Measurements from ENCODE around the gene SYS1.

The SYS1 gene

DNA sequence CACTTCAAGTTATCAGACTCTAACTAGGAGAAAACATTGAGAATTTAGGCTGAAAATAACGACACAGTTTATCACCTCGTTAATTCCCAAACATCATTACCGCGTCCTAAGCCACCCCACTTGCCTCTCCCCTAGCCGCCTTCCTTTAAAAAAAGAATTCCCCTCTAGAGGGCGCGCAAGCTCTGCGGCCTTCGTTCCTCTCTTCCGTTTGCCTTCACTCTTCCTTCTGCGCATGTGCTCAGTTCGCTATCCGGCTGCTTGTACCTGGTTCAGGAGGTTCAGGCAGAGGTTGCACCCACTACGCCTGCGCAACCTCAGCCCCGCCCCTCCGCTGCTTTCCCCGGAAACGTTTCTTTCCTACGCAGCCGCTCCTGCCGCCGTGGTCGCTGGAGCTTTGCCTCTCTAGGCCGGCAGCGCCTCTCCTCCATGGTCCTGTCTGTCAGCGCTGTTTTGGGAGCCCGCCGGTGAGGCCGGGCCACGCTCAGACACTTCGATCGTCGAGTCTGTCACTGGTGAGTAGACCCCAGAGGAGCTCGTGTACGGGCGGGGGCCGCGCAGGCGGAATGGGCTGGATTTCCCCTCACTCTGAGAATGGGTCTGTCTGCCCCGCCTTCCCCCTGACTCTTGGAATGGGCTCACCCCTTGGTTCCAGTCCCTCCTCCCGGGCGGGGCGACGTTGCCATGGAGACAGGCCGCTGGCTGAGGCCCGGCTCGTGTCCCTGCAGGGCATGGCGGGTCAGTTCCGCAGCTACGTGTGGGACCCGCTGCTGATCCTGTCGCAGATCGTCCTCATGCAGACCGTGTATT is at the start of gene SYS1:
SYS1 (plus strand) TSS at position 353 of the 807 bp plus-strand sequence; CDS start at position 729, 376 bp downstream.
- peak; percentile 100 for DNase-seq (ENCODE audit: low spot score)
- peak; percentile 91 for FAIRE-seq

GRCh38 chr20:45313943-45314342 is 49.0 kb upstream of the SYS1 start:
- DNase-seq (ENCODE audit: low spot score) = no peak
- FAIRE-seq = no peak

DNA sequence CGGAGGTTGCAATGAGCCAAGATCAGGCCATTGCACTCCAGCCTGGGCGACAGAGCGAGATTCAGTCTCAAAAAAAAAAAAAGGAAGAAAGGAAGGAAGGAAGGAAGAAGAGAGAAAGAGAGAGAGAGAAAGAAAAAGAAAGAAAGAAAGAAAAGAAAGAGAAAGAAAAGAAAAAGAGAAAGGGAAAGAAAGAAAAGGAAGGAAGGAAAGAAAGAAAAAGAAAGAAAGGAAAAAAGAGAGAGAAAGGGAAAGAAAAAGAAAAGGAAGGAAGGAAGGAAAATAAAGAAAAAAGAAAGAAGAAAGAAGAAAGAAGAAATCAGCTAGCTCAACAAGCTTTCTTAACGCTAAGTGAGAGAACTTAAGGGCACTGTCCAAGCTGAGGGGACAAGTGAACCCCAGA is 47.3 kb upstream of the SYS1 start:
- FAIRE-seq = no peak
- no peak for DNase-seq (ENCODE audit: low spot score)

DNA sequence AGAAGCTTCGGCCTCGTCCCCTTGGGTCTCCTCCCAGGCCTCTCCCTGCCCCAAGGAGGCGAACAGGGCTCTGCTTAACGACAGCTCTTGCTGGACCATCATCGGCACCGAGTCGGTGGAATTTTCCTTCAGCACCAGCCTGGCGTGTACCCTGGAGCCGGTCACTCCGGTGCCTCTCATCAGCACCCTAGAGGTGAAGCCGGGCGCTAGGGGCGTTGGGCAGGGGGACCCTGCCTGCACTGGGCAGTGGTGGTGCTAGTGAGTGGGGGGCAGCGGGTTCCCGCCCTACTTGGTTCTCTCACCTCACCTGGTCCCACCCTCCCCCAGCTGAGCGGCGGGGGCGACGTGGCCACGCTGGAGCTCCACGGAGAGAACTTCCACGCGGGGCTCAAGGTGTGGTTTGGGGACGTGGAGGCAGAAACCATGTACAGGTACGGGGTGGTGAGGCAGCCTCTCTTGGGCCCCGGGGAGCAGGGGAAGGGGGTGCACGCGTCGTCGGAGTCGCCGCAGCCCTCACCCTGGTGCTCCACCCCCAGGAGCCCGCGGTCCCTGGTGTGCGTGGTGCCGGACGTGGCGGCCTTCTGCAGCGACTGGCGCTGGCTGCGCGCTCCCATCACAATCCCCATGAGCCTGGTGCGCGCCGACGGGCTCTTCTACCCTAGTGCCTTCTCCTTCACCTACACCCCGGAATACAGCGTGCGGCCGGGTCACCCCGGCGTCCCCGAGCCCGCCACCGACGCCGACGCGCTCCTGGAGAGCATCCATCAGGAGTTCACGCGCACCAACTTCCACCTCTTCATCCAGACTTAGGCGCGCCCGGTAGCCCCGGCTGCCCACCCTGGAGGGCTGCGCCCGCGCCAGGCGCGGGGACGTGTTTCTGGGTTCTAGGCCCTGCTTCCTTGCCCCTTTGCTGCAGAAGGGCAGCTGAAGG is 46.5 kb upstream of the SYS1 start:
- FAIRE-seq (no peak), DNase-seq (ENCODE audit: low spot score) (no peak)

DNA sequence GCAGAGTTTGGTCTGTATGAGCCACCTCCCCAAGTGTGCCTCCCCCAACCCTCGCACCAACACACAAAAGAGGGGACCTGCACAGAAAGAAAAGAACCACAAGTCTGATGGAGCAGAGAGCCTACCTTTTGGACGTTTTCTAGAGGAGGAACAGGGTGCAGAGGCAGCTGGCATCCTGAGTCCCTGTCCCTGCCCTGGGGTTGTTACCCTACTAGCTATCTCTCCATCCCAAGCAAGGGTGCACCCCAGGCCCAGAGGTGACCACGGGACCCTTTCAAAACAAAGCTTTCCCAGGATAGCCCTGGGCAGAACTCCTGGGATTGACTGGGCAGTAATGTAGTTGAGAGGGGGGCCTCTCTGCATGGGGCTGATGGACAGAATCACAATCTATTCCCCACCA is 45.1 kb upstream of the SYS1 start:
- no peak for DNase-seq (ENCODE audit: low spot score)
- no peak for FAIRE-seq

- DNase-seq (ENCODE audit: low spot score) (no peak), FAIRE-seq (no peak)
Observed at GRCh38 chr20:45318386-45318939, 44.5 kb upstream of the SYS1 start.

DNA sequence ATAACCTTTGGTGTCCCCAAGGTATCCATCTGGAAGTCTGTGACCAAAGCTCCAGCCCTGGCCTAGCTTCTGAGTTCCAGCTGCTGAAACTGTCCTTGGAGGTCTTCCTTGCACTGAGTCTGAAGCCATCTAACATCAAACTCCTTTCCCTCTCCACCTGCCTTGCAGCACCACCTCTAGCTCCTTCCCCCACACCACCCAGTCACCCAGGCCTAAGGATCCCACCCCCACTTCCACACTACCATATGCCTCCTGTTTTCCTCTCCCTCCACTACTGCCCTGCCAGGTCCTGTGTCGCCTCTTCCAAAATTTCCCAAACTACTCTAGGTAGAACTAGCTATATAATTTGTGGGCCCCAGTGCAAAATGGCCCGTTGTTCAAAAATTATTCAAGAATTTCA is 44.0 kb upstream of the SYS1 start:
- no peak for FAIRE-seq

GRCh38 chr20:45320948-45321595 is 41.9 kb upstream of the SYS1 start:
- DNase-seq (ENCODE audit: low spot score) = no peak
- FAIRE-seq = no peak

More for the DNA sequence above, 44.0 kb upstream of the SYS1 start:
- no peak for DNase-seq (ENCODE audit: low spot score)

DNA sequence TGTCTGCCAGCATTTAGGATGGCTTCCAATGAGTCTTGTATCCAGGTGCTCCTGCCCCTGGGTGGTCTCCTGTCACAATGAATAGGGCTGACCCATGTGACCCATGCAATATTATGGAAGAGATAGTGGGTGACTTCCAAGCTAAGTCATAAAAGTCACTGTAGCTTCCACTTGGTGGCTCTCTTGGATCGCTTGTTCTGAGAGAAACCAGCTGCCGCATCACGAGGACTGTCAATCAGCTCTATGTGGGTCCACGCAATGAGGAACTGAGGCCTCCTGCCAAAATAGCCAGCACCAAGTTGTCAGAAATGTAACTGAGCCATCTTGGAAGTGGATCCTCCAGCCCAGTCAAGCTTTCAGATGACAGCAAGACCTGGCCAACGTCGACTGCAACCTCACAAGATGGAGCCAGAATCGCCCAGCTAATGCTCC is 40.0 kb upstream of the SYS1 start:
- FAIRE-seq (no peak), DNase-seq (ENCODE audit: low spot score) (no peak)

DNA sequence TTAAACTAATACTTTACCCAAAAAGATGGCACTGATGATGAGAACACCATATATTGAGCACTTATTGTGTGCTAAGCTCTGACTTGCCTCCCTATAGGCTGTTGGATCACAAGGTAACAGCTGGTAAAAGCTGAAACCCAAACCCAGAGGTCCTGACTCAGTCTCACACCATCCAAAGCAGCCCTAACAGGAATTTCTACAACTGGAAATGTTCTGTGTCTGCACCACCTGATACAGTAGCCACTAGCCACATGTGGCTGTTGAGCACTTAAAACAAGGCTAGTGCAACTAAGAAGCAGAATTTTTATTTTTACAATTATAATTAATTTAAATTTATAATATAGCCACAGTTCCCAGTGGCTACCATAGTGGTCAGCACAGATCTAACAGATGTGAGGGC is 39.2 kb upstream of the SYS1 start:
- FAIRE-seq (no peak), DNase-seq (ENCODE audit: low spot score) (no peak)

DNA sequence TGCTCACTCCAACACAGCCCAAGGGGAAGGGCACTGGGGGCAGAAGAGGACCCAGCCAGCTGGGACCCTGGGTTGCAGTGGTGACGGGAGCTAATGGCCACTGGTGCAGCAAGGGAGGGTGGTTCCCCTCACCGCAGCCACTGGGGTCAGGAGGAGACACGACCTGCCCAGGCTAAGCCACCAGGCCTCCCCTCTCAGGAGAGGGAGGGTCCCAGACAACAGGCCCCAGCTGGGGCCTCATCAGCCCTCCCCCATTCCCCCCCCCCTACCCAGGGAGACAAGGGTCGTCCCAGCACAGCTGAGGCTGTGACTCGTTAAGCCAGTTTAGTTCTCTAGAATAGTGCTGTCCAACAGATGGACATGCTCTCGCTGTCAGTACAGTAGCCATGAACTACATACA is 37.6 kb upstream of the SYS1 start:
- FAIRE-seq = no peak

GRCh38 chr20:45328451-45328850 is 34.5 kb upstream of the SYS1 start:
- FAIRE-seq (no peak), DNase-seq (ENCODE audit: low spot score) (no peak)

More for the DNA sequence above, 37.6 kb upstream of the SYS1 start:
- no peak for DNase-seq (ENCODE audit: low spot score)

DNA sequence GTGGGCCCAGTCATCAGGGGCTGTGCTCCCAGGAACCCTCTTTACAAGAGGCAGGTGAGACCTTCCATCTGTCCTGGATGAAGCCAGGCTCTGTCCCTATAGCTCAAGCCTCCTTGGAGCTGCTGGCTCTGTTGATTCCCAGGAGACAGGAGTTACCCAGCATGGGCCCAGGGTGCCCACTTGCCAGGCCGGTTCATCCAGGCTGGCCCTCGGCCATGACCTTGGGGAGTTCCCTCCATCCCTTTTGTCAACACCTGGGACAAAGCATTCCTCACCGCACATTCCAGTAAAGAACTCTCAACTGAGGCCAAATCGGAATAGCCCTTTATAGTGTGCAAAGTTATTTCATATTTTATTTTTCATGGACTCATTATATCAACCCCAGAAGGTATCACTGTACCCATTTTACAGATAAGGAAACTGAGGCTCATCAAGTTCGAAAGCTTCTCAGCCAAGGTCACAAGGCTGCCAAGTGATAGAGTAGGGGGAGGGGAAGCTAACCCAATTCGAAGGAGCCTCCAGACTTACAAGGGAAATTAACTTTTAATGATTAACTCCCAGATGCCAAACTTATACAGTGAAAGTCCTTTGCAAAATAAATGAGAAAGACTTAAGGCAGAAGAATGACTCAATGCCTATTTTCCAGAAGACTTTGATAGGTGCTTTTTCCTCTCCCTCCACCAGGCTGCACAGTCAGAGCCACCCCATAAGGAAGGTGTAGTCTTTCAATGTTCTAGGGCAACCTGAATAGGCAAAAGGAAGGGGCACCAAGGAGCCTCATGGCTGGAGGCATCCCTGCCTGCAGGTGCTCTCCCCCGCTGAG is 33.2 kb upstream of the SYS1 start:
- DNase-seq (ENCODE audit: low spot score) (no peak), FAIRE-seq (no peak)

DNA sequence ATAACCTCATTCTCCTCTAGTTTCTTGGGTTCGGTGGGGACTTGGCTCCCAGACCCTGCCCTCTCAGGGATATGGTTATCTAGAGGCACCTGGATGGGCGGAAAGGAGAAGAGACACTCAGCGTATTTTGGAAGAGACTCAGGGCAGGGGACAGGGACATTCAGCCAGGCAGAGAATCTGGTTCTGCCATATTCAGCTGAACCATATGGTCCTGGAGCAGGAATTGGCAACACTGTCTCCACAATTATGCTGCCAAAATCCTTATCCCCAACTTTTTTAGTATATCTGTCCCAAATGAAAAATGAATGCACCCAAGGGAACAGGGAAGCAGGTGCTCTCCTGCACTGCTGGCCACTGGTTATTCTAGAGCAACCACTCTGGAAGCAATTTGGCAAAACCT is 32.5 kb upstream of the SYS1 start:
- DNase-seq (ENCODE audit: low spot score) (no peak), FAIRE-seq (no peak)

GRCh38 chr20:45336530-45337366 is 26.2 kb upstream of the SYS1 start:
- FAIRE-seq (peak; percentile 87), DNase-seq (ENCODE audit: low spot score) (peak; percentile 78)

DNA sequence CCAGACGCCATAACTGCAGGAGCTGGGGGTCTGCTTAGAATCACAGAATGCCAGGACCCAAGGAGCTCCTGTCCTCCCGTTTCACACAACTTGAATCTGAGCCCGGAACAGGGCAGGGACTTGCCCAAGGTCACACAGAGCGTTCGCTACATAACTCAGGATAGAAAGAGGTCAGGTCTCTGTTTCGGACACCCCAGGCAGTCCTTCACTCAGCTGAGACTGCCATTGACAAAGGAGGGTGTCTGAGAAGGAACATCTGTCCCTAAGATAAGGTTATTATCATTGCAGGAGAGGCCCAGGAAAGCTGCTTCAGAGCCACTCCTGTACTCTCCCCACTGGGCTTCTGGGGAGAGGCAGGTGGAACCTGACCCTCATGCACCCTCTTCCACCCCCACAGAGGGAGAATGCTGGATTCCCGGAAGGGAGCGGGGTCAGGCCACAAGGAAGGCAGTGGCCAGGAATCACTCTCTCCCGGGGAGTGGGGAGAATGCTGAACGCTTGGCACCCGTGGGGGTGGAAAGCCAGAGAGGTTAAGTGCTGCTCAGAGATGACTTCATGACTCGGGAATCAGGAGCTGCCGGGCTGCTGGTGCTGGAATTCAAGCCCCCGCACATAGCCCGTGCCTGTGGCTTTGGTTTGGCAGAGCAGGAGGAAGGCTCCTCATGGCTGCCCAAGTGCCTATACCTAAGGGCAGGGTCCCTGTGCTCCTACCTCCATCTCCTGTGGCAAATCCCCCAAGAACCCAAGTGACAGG is 25.4 kb upstream of the SYS1 start:
- DNase-seq (ENCODE audit: low spot score) = peak; percentile 95
- FAIRE-seq = peak; percentile 40

DNA sequence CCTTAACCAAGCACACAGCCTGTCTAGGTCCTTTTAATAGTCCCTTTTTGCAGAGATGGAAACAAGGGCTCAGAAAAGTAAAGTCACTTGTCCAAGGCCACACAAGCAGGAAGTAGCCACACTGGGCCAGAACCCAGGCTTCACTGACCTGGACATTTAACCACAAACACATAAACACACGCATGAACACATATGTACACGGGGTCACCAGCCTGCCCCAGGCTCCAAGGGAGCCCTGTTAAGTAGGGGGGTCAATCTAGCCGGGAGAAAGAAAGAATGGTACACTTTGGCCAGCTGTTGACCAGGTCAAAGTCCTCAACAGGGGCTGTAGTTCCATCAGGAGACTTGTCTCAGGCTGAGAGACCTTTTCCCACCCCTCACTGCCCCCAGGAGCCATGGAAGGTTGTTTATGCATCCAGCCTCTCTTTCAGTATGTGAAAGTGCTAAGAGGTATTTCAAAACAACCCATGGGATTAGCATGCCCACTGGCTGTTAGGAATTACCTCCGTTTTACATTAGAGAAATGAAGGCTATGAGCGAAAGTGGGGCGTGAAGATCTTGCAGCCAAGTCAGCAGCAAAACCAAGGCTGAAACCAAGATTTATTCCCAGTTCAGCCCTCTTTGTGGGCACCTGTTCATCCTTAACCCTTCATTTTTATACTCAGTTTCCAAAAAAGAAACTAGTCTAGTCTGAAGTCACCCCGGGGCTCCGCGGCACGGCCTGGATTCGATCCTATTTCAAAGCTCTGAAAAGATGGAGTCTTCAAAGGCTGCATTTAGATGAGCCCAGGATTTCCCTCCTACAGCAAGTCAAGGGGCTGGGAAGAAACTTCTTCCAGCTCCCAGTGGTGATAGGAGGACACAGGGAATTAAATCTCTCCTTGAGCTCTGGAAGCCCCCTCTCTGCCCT is 24.6 kb upstream of the SYS1 start:
- FAIRE-seq (no peak), DNase-seq (ENCODE audit: low spot score) (no peak)

- DNase-seq (ENCODE audit: low spot score) (no peak), FAIRE-seq (no peak)
Observed at GRCh38 chr20:45339084-45339483, 23.9 kb upstream of the SYS1 start.
